Glutamatergic neuron (in vitro differentiated cells): ENCODE results near the gene MT1B. TPM values are rescaled to one million over a fixed set of nuclear protein-coding genes. Genes with fewer than 3 reads are reported as not detected.
A peak's percentile ranks its signal among the peaks of the same experiment; 100 is the strongest.

Experiments
- DNase-seq: peaks from one replicate; pipeline ENCODE4 v3.0.0; 2022
- H3K27ac Mint-ChIP-seq: one replicate; pipeline ENCODE4 v1.8.0; 2020; ENCODE audit warnings: mild to moderate bottlenecking, mixed read lengths, inconsistent platforms; ENCODE audit not compliant: unreplicated experiment
- H3K27me3 Mint-ChIP-seq: one replicate; pipeline ENCODE4 v1.8.0; 2020; ENCODE audit warnings: mild to moderate bottlenecking, moderate library complexity, mixed read lengths, inconsistent platforms; ENCODE audit not compliant: unreplicated experiment
- H3K36me3 Mint-ChIP-seq: one replicate; pipeline ENCODE4 v1.8.0; 2020; ENCODE audit warnings: mild to moderate bottlenecking, mixed read lengths, inconsistent platforms; ENCODE audit not compliant: unreplicated experiment
- H3K4me1 Mint-ChIP-seq: one replicate; pipeline ENCODE4 v1.8.0; 2020; ENCODE audit warnings: mild to moderate bottlenecking, low read depth, mixed read lengths, inconsistent platforms; ENCODE audit not compliant: unreplicated experiment
- H3K4me3 Mint-ChIP-seq: one replicate; pipeline ENCODE4 v1.8.0; 2020; ENCODE audit warnings: mild to moderate bottlenecking, mixed read lengths, inconsistent platforms; ENCODE audit not compliant: unreplicated experiment
- H3K9me3 Mint-ChIP-seq: one replicate; pipeline ENCODE4 v1.8.0; 2020; ENCODE audit warnings: mild to moderate bottlenecking, moderate library complexity, mixed read lengths, inconsistent platforms; ENCODE audit not compliant: unreplicated experiment
- total RNA-seq: library from RNA; stranded (reverse); fragmentation: NEBNext Ultra II Directional; extraction: Animal tissue kit (Norgen Biotek cat#: 25700); gene quantifications from one replicate; pipeline ENCODE4 v1.2.1, GENCODE V29; 2021; ENCODE audit not compliant: unreplicated experiment
- TF ChIP-seq, protein P1 (sequence below): fragments of 200-600 bp; sonication (generic); IDR thresholded peaks from one replicate; pipeline ENCODE4 v1.5.0; 2021; ENCODE audit not compliant: partially characterized antibody, unreplicated experiment

The MT1B gene
- total RNA-seq, 1 donor from 2014 or later = not detected

DNA sequence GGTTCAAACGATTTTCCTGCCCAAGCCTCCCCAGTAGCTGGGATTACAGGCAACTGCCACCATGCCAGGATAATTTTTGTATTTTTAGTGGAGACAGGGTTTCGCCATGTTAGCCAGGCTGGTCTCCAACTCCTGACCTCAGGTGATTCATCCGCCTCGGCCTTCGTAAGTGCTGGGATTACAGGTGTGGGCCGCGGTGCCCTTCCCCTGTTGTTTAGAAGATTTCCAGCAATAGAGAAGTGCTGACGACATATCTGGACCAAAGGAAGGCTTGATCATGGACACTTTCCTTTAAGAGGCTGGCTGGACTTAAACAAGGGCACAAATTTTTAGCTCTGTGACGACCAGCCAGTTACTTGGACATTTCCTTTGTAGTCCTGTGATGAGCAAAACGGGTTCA, 20.5 kb upstream of the MT1B start:
- no peak overlapping the region for H3K4me3 Mint-ChIP-seq
- TF ChIP-seq, protein P1, sequence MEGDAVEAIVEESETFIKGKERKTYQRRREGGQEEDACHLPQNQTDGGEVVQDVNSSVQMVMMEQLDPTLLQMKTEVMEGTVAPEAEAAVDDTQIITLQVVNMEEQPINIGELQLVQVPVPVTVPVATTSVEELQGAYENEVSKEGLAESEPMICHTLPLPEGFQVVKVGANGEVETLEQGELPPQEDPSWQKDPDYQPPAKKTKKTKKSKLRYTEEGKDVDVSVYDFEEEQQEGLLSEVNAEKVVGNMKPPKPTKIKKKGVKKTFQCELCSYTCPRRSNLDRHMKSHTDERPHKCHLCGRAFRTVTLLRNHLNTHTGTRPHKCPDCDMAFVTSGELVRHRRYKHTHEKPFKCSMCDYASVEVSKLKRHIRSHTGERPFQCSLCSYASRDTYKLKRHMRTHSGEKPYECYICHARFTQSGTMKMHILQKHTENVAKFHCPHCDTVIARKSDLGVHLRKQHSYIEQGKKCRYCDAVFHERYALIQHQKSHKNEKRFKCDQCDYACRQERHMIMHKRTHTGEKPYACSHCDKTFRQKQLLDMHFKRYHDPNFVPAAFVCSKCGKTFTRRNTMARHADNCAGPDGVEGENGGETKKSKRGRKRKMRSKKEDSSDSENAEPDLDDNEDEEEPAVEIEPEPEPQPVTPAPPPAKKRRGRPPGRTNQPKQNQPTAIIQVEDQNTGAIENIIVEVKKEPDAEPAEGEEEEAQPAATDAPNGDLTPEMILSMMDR = no peak

DNA sequence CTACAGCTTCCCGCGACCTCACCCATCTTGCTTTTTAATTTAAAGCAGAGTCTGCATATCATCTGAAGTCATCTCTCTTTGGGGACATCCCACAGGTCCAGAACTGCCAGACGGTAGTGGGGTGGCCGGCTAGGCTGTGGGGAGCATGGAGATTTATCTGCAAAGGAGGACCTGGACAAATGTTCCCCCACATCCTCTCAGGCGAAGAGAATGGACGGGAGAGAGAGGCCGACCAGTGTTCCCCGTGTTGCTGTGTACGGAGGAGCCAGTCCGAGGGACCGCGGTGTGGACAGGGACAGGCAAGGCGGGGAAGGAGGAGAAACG, 19.9 kb upstream of the MT1B start:
- Mint-ChIP-seq H3K4me3 (peak overlapping the region; percentile 85), H3K27me3 (peaks cover 30% of the 10 kb centered on the region), H3K36me3 (no peaks in the 10 kb centered on the region), H3K4me1 (peaks cover 11% of the 10 kb centered on the region), H3K27ac (no peak overlapping the region), H3K9me3 (peaks cover 9% of the 10 kb centered on the region)
- no peak for DNase-seq
- TF ChIP-seq, protein P1 = no peak

More for the DNA sequence above, 20.5 kb upstream of the MT1B start:
- Mint-ChIP-seq H3K9me3 (peaks cover 9% of the 10 kb centered on the region), H3K4me1 (peaks cover 11% of the 10 kb centered on the region), H3K27ac (no peak overlapping the region), H3K36me3 (no peaks in the 10 kb centered on the region), H3K27me3 (peaks cover 31% of the 10 kb centered on the region)
- no peak for DNase-seq

DNA sequence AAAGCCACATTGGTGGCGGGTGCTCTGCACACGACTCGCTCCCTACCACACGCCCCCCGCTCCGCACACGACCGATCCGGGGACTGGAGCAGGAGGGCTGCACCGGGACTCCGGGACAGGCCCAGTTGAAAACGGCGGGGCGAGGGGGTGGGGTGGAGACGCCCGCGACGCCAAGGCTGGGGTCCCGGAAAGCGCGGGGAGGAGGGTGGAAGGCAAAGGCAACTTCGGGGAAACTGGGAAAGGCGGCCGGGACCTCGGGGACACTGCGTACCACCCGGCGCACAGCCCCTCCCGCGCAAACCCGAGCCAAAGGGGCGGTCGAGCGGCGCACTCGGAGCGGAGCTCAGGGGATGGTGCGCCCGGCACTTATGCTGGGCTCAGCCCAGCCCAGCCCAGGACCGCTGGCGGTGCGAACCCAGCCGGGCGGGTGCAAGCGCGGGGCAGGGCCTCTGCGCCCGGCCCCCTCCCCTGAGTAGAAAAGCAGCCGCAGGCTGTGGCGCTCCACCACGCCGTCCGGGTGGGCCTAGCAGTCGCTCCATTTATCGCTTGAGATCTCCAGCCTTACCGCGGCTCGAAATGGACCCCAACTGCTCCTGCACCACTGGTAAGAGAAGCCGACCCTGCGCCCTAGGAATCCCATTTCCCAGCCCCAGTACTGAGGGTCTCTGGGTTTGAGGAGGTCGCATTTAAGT, 19.4 kb upstream of the MT1B start, which contains the start of gene MT1M:
TSS of gene MT1M (plus strand) at position 504 of the 692 bp plus-strand sequence. CDS start at position 577, 73 bp downstream.
- DNase-seq = no peak
- TF ChIP-seq, protein P1 = no peak
- H3K4me3 Mint-ChIP-seq = peak within 1 kb of the TSS; percentile 85
- H3K27me3 Mint-ChIP-seq = peaks cover 28% of the 10 kb centered on the region
- H3K27ac Mint-ChIP-seq = no peak within 1 kb of the TSS
- peaks cover 9% of the 10 kb centered on the region for H3K9me3 Mint-ChIP-seq
- H3K36me3 Mint-ChIP-seq = no peaks in the 10 kb centered on the region
- peaks cover 11% of the 10 kb centered on the region for H3K4me1 Mint-ChIP-seq

DNA sequence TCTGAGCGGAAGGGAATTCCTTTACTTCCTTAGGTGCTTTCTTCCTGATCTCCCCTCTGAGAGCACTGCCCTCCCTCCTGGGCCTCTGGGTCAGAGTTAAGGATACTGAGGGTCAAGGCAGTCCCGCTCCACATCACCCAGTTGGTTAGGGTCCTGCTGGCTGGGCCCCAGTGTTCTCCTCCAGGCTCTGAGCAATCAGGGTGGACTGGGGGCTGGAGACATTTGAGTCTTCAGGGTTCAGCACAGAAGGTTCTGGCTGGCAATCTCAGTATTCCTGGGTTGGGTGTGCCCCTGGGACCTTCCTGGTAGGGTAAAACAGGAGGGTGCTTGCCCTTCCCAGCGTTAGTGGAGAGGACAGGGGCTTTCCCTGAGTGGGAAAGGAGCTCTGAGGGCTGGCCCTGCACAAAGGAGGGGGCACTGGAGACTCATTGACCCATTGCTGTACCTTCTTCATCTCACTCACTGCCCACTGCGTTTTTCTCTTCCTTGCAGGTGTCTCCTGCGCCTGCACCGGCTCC, 18.8 kb upstream of the MT1B start:
- Mint-ChIP-seq H3K36me3 (no peaks in the 10 kb centered on the region), H3K27me3 (peaks cover 31% of the 10 kb centered on the region), H3K9me3 (peaks cover 9% of the 10 kb centered on the region), H3K4me3 (peak overlapping the region; percentile 70), H3K4me1 (peaks cover 13% of the 10 kb centered on the region), H3K27ac (no peak overlapping the region)
- no peak for DNase-seq
- TF ChIP-seq, protein P1 = no peak

DNA sequence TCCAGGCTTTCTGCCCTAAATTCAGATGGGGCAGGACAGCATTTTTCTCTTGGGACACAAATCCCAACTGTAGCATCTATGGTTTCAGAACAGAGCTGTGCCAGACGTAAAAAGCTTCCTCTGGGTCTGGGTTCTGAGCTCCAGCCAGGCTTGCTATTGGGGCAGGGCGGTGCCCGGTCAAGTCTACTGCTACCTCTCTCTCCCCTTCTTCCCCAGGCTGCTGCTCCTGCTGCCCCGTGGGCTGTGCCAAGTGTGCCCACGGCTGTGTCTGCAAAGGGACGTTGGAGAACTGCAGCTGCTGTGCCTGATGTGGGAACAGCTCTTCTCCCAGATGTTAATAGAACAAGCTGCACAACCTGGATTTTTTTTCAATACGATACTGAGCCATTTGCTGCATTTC, 18.2 kb upstream of the MT1B start:
- Mint-ChIP-seq H3K36me3 (no peaks in the 10 kb centered on the region), H3K4me1 (peaks cover 14% of the 10 kb centered on the region), H3K27ac (no peak overlapping the region), H3K9me3 (peaks cover 9% of the 10 kb centered on the region), H3K27me3 (peaks cover 34% of the 10 kb centered on the region), H3K4me3 (no peak overlapping the region)
- no peak for DNase-seq
- TF ChIP-seq, protein P1 = no peak
